Measurements from ENCODE around the gene SLC35B1.
"Not testable (repeated sequence)": the region's sequence is repeated elsewhere in the genome, so short reads cannot be mapped to it uniquely, and the experiment has no call there.

The SLC35B1 gene

GRCh38 chr17:49734515-49735490 lies 27.0 kb upstream of the SLC35B1 start:
- no peak for DNase-seq (ENCODE audit: low spot score)

GRCh38 chr17:49731435-49731831 lies 23.7 kb upstream of the SLC35B1 start:
- no peak for DNase-seq (ENCODE audit: low spot score)

- no peak for DNase-seq (ENCODE audit: low spot score)
Observed at GRCh38 chr17:49730785-49731434, 23.1 kb upstream of the SLC35B1 start.

GRCh38 chr17:49730078-49730784 lies 22.5 kb upstream of the SLC35B1 start:
- no peak for DNase-seq (ENCODE audit: low spot score)

DNA sequence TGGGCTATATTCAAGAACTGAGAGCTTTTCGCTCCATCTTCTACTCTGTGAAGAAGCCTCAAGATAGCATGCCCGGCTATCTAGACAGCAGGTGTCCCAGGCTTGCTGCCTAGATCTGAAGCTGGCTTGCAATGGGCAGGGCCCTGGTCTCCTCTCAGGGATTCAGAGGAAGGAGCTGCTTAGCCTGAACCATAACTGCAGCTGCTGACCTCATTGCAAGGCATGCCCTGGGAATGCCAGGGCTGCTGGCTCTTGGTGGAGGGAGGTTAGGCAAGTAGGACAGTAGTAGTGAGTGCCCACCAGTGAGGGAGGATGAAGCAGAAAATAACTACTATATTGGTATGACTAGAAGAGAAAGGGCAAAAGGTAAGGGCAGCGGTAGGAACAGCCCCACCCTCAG lies 21.3 kb upstream of the SLC35B1 start:
- DNase-seq (ENCODE audit: low spot score): no peak

- no peak for DNase-seq (ENCODE audit: low spot score)
Observed at GRCh38 chr17:49728425-49728824, 20.7 kb upstream of the SLC35B1 start.

DNA sequence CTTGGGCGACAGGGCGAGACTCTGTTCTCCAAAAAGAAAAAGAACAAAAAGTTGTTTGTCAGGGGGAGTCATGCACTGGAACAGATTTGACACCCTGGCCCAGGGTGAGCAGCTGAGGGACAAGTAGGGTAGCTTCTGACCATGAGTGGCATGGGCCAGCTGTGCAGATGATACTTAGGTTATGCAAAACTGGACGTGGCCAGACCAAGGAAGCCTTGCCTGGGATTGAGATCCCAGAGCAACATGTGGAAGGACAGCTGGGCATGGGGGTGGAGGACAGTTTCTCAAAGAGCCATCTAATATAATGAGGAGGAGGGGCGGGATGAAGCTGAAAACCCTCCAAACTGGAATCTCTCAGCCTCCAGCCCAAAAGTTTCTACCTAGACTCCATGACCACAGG lies 19.6 kb upstream of the SLC35B1 start:
- DNase-seq (ENCODE audit: low spot score): no peak

GRCh38 chr17:49725452-49726130 lies 17.8 kb upstream of the SLC35B1 start:
- DNase-seq (ENCODE audit: low spot score): no peak

DNA sequence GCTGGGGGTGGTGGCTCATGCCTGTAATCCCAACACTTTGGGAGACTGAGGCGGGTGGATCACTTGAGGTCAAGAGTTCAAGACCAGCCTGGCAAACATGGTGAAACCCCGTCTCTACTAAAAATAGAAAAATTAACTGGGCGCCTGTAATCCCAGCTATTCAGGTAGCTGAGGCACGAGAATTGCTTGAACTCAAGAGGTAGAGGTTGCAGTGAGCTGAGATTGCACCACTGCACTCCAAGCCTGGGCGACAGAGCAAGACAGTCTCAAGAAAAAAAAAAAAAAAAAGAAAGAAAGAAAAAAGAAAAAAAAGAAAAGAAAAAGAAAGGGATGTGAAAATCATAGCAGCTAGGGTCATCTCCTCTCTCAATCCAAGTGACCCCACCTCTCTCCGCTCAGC lies 16.8 kb upstream of the SLC35B1 start:
- DNase-seq (ENCODE audit: low spot score): not testable (repeated sequence)

DNA sequence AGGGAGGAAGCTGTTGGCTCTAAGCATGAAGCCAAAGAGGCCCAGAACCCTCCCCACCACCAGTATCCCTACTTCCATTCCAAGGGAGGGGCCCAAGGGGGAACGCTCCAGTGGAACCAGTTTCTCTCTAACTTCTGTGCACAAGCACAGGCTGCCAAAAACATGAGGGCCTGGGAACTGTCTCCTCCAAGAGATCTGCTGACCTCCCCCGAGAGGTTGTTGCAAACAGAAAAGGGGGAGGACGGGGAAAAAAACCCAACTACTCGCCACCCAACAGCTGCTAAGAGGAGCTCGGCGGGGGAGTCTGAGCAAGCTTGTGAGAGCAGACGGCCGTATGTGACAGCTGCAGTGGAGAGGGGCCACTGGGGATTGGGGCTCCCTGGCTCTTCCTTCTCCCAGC lies 15.7 kb upstream of the SLC35B1 start:
- DNase-seq (ENCODE audit: low spot score): no peak

DNA sequence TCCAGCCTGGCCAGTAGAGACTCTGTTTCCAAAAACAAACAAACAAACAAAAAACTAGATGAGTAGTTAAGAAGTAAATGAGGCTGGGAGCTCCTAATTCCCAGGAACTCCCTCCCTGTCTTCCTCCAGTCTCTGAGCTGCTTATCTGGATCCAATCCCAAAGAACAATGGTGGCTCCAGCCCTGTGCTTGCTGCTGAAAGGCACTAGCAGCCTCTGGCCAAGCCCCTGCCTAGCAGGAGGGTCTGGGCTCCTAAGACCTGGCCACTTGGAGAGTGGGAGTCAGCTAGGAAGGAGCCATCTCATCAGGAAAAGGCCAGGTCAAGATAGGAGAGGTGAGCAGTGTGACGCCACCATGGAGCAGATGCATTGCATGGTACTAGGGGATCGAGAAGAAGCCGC lies 14.3 kb upstream of the SLC35B1 start:
- DNase-seq (ENCODE audit: low spot score): no peak

GRCh38 chr17:49717371-49717861 lies 9.7 kb upstream of the SLC35B1 start:
- DNase-seq (ENCODE audit: low spot score): peak; percentile 73

DNA sequence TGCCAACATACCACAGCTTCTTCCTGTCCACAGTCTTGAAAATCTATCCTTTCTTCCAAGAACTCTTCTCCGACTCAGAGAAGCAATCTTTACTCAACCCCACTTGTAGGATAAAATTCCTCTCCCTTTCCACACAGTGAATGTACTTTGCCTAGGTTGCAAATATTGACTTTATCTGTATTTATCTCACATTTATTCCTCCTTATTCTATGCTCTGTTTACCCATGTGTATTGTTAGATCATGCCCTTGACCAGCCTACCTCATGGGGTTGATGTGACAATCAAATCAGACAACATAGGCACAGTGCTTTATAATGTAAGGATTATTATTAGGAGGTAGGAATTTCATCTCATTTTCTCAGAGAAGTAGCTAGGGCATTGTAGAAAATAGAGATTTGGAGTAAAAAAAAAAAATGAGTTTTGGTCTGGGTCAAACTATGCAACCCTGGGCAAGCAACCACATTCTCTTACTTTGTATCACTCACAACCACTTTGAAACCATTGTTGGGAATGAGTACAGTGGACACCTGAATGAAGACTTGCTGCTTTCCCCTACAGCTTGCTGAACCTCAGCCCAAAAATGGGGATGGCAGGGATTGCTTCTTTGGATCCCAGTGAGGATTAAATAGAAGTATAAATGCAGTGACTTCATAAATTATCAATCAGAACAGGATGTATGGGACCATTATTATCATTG lies 9.1 kb upstream of the SLC35B1 start:
- no peak for DNase-seq (ENCODE audit: low spot score)

DNA sequence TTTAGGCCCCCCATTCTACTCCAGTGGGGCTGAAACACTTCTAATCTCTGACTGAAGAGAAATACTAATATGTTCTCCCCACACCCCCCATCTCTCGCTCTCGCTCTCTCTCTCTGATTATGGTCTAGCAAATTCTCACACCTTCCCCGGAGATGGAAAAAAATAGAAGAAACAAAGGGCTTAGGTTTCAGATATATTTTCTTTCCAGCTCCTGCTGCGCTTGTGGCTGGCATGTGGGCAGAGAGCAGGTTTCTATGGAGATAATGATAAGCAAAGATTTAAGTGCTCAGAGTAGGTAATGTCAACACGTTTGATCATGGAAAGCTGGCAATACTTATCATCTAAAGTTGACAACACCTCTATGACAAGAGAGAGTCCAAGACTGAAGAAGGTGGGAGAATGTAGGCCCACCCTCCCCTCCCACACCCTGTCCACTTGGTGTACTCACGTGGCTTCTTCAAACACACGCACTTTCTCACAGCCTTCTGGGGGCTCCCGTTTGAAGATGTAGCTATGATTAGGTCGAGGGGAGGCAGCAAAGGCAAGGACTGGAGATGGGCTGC lies 8.0 kb upstream of the SLC35B1 start:
- peak; percentile 56 for DNase-seq (ENCODE audit: low spot score)

DNA sequence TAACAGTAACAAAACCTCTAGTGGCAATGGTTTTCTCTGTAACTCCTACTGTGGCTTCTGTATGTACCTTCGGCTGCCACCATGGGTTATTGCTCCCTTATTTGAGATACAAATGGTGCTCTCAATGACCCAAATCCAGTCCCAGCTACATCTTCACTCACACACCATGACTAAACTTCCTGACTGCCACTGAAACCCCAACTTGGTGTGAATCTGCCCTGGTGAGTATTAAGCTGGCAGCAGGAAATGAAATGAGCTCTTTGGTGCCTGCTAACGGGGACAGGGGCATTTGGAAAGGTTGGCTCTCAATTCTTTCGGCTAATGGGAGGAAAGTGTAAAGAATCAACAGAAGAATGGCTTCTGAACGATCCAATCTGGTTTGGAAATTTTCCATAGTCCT lies 7.5 kb upstream of the SLC35B1 start:
- DNase-seq (ENCODE audit: low spot score): peak; percentile 79

GRCh38 chr17:49708515-49709183 lies 885 bp upstream of the SLC35B1 start:
- DNase-seq (ENCODE audit: low spot score): no peak

- no peak for DNase-seq (ENCODE audit: low spot score)
Observed at GRCh38 chr17:49707246-49707607, 537 bp downstream of the SLC35B1 start.

- DNase-seq (ENCODE audit: low spot score): no peak
Observed at GRCh38 chr17:49705254-49705653, 2.5 kb downstream of the SLC35B1 start.

DNA sequence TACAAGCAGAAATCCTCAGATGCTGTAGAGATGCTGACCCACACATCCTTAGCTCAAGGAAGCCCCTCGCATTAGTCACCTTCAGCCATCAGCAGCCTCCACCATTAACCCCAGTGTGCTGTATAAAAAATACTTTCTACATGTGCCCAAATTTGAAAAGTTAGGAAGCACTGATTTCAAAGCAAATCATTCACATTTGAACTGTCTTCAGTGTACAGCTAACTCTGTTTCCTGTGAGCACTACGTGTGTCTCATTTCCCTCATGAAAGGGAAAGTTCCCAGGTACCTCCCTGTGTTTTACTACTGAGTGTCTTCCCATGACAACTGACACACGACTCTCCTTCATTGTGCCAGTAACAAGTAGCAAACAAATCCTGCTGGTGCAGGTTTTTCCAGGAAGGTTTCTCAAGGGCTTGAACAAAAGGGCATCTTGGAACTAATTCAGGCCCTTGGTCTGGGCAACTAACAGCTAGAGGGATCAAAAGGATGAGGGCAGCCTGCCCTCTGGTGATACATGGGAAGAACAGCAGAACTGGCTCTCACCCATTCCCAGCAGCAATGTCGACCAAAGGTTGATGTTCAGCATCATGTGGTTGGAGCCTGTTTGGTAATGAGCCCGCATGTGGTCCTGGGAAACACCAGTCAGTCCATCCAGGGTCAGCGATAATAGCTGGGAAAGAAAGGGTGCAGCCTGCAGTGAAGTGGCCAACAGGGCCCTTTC lies 4.0 kb downstream of the SLC35B1 start:
- peak; percentile 30 for DNase-seq (ENCODE audit: low spot score)

GRCh38 chr17:49700960-49701359 lies 6.8 kb downstream of the SLC35B1 start:
- no peak for DNase-seq (ENCODE audit: low spot score)
